Liver (tissue), 9 donors: ENCODE data around the gene MTSS2. TPM values are rescaled to one million over a fixed set of nuclear protein-coding genes. Genes with fewer than 3 reads are reported as not detected.

ENCODE experiments used
- DNase-seq: peaks from one replicate; pipeline ENCODE4 v3.0.0-alpha.2; 2017; ENCODE audit warnings: low spot score
- H3K27ac ChIP-seq, 2 donors: one replicate each; pipeline ENCODE4 v1.7.0; 2013; ENCODE audit warnings: inconsistent platforms in 2 of 2, low read length in 2 of 2, control low read depth in 1 of 2, low read depth in 1 of 2, mild to moderate bottlenecking in 1 of 2
- H3K27me3 ChIP-seq, 4 donors: one replicate each; pipeline versions ENCODE4 v1.6.1 to v1.7.0; 2013; ENCODE audit warnings: low read length in 3 of 4, inconsistent platforms in 1 of 4, mild to moderate bottlenecking in 1 of 4, moderate library complexity in 1 of 4; ENCODE audit not compliant: control insufficient read depth in 4 of 4, insufficient read depth in 4 of 4
- H3K36me3 ChIP-seq, 4 donors: one replicate each; pipeline versions ENCODE4 v1.6.1 to v1.7.0; 2013; ENCODE audit warnings: low read length in 3 of 4, mild to moderate bottlenecking in 3 of 4, low read depth in 1 of 4, moderate library complexity in 1 of 4; ENCODE audit not compliant: control insufficient read depth in 4 of 4, insufficient read depth in 3 of 4
- H3K4me1 ChIP-seq, 4 donors: one replicate each; pipeline versions ENCODE4 v1.6.1 to v1.7.0; 2013; ENCODE audit warnings: low read length in 3 of 4, mild to moderate bottlenecking in 3 of 4, moderate library complexity in 1 of 4; ENCODE audit not compliant: control insufficient read depth in 4 of 4, insufficient read depth in 4 of 4
- H3K4me3 ChIP-seq, 3 donors: one replicate each; pipeline versions ENCODE4 v1.6.1 to v1.7.0; 2013; ENCODE audit warnings: low read length in 3 of 3, control low read depth in 1 of 3, low read depth in 1 of 3, mild to moderate bottlenecking in 1 of 3
- H3K9ac ChIP-seq, 2 donors: one replicate each; pipeline ENCODE4 v1.7.0; 2013; ENCODE audit warnings: low read length in 2 of 2, mild to moderate bottlenecking in 2 of 2, moderate library complexity in 2 of 2, control low read depth in 1 of 2, low read depth in 1 of 2
- H3K9me3 ChIP-seq, 4 donors: one replicate each; pipeline versions ENCODE4 v1.6.1 to v1.7.0; 2013; ENCODE audit warnings: low read length in 3 of 4; ENCODE audit not compliant: control insufficient read depth in 4 of 4
- ATF3 ChIP-seq: IDR thresholded peaks from 2 replicates; pipeline ENCODE4 v1.6.1; 2016; ENCODE audit warnings: antibody characterized with exemption
- EGR1 ChIP-seq, 2 donors: IDR thresholded peaks; 2 replicates each; pipeline ENCODE4 v1.6.1; 2016 to 2018; ENCODE audit warnings: antibody characterized with exemption in 2 of 2, low read depth in 2 of 2
- FOXA1 ChIP-seq: IDR thresholded peaks from 2 replicates; pipeline ENCODE4 v1.6.1; 2016; ENCODE audit warnings: antibody characterized with exemption
- FOXA2 ChIP-seq: IDR thresholded peaks from 2 replicates; pipeline ENCODE4 v1.6.1; 2016; ENCODE audit warnings: antibody characterized with exemption
- GABPA ChIP-seq, 2 donors: IDR thresholded peaks in 1 of 2; conservative IDR thresholded peaks in 1 of 2; 2 replicates each; pipeline ENCODE4 v1.6.1; 2016; ENCODE audit warnings: antibody characterized with exemption in 2 of 2, mild to moderate bottlenecking in 1 of 2, moderate library complexity in 1 of 2
- HNF4A ChIP-seq, 2 donors: conservative IDR thresholded peaks; 2 replicates each; pipeline ENCODE4 v1.6.1; 2016; ENCODE audit warnings: antibody characterized with exemption in 2 of 2, mild to moderate bottlenecking in 2 of 2
- HNF4G ChIP-seq: IDR thresholded peaks from 2 replicates; pipeline ENCODE4 v1.6.1; 2016; ENCODE audit warnings: antibody characterized with exemption
- JUND ChIP-seq, 2 donors: IDR thresholded peaks; 2 replicates each; pipeline ENCODE4 v1.6.1; 2016; ENCODE audit warnings: antibody characterized with exemption in 2 of 2
- NR2F2 ChIP-seq: IDR thresholded peaks from 2 replicates; pipeline ENCODE4 v1.6.1; 2016; ENCODE audit warnings: antibody characterized with exemption
- RAD21 ChIP-seq, 2 donors: IDR thresholded peaks; 2 replicates each; pipeline ENCODE4 v1.6.1; 2016; ENCODE audit warnings: antibody characterized with exemption in 2 of 2, mild to moderate bottlenecking in 2 of 2
- RXRA ChIP-seq, 2 donors: IDR thresholded peaks; 2 replicates each; pipeline ENCODE4 v1.6.1; 2017 to 2018; ENCODE audit warnings: antibody characterized with exemption in 2 of 2, mild to moderate bottlenecking in 1 of 2
- SP1 ChIP-seq: IDR thresholded peaks from 2 replicates; pipeline ENCODE4 v1.6.1; 2018; ENCODE audit warnings: antibody characterized with exemption, mild to moderate bottlenecking
- TAF1 ChIP-seq: conservative IDR thresholded peaks from 2 replicates; pipeline ENCODE4 v1.6.1; 2016; ENCODE audit warnings: antibody characterized with exemption, mild to moderate bottlenecking
- YY1 ChIP-seq: IDR thresholded peaks from 2 replicates; pipeline ENCODE4 v1.6.1; 2016; ENCODE audit warnings: antibody characterized with exemption, mild to moderate bottlenecking
- ZBTB33 ChIP-seq: IDR thresholded peaks from 2 replicates; pipeline ENCODE4 v1.6.1; 2016; ENCODE audit warnings: antibody characterized with exemption
- WGBS: extraction: QIAGEN DNeasy Blood & Tissue Kit; methylation state at CpG from one replicate; pipeline ENCODE4 v1.1.7; 2013; 5-methylcytosine and 5-hydroxymethylcytosine counted together
- polyA plus RNA-seq, 2 donors: library from polyadenylated mRNA; stranded (reverse) in 1 of 2; unstranded in 1 of 2; fragments of 200-250 nt in 1 of 2; fragments of >200 nt in 1 of 2; fragmentation: Nextera tagmentation in 1 of 2; extraction: Ambion mirVana in 1 of 2; gene quantifications; one replicate each; pipeline versions ENCODE4 v1.2.1 to v1.2.3, GENCODE V29; 2013 to 2015
- total RNA-seq, 2 donors: library from RNA; depleted of rRNA; stranded (reverse); fragments of >200 nt; gene quantifications; one replicate each; pipeline ENCODE4 v1.2.3, GENCODE V29; 2014
- TF ChIP-seq, protein P1 (sequence below): IDR thresholded peaks from 2 replicates; pipeline ENCODE4 v1.6.1; 2016; ENCODE audit warnings: antibody characterized with exemption
- TF ChIP-seq, protein P2 (sequence below): fragments of 150-350 bp; IDR thresholded peaks from 2 replicates; pipeline ENCODE4 v1.5.1; 2017; ENCODE audit warnings: improper control_type of control experiment, low read depth, low read length; ENCODE audit not compliant: missing input control
- TF ChIP-seq, protein P3 (sequence below): IDR thresholded peaks from 2 replicates; pipeline ENCODE4 v1.6.1; 2016; ENCODE audit warnings: antibody characterized with exemption, mild to moderate bottlenecking
- donor health status: healthy.
- donor health status: healthy.
- donor health status: healthy.
- donor health status: healthy.
- donor health status: healthy.

MTSS2 gene
- total and polyA plus RNA-seq, 4 donors, result 3.8 to 95.7 (median 35.9) TPM

GRCh38 chr16:70695331-70696070 is 9.6 kb upstream of the MTSS2 start:
- DNase-seq, result peak; percentile 82
- H3K9ac ChIP-seq, result no peak overlapping the region

More at GRCh38 chr16:70695331-70696070, 9.6 kb upstream of the MTSS2 start:
- Histone ChIP-seq H3K27me3 (no peaks in the 10 kb centered on the region), H3K36me3 (peaks cover 0 to 2% (median 1%) of the 10 kb centered on the region in 4 donors), H3K9me3 (no peaks in the 10 kb centered on the region), H3K27ac (peak overlapping the region in 1 of 2 donors; percentile 43), H3K4me1 (peaks cover 6 to 19% (median 14%) of the 10 kb centered on the region in 4 donors), H3K4me3 (no peak overlapping the region)
- 54% methylated on average over 14 of the region's 14 CpGs for WGBS
- TF ChIP-seq, protein P1, sequence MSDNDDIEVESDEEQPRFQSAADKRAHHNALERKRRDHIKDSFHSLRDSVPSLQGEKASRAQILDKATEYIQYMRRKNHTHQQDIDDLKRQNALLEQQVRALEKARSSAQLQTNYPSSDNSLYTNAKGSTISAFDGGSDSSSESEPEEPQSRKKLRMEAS, result no peak
- TF ChIP-seq FOXA1 (no peak), RAD21 (IDR thresholded peaks at IDR 0.05) (peak; percentile 38 to 75), FOXA2 (no peak), NR2F2 (peak; percentile 69), HNF4A (conservative IDR thresholded peaks at IDR 0.05) (peak in 1 of 2 donors; percentile 4), RXRA (IDR thresholded peaks at IDR 0.05) (peak in 1 of 2 donors; percentile 11), GABPA (IDR thresholded peaks at IDR 0.05 in 1 of 2, conservative IDR thresholded peaks at IDR 0.05 in 1 of 2) (no peak), ZBTB33 (no peak), JUND (IDR thresholded peaks at IDR 0.05) (no peak), YY1 (no peak), SP1 (peak; percentile 39), EGR1 (IDR thresholded peaks at IDR 0.05; ENCODE audit: low read depth in 2 of 2) (no peak), ATF3 (no peak), HNF4G (no peak), TAF1 (no peak)
- TF ChIP-seq, protein P2, sequence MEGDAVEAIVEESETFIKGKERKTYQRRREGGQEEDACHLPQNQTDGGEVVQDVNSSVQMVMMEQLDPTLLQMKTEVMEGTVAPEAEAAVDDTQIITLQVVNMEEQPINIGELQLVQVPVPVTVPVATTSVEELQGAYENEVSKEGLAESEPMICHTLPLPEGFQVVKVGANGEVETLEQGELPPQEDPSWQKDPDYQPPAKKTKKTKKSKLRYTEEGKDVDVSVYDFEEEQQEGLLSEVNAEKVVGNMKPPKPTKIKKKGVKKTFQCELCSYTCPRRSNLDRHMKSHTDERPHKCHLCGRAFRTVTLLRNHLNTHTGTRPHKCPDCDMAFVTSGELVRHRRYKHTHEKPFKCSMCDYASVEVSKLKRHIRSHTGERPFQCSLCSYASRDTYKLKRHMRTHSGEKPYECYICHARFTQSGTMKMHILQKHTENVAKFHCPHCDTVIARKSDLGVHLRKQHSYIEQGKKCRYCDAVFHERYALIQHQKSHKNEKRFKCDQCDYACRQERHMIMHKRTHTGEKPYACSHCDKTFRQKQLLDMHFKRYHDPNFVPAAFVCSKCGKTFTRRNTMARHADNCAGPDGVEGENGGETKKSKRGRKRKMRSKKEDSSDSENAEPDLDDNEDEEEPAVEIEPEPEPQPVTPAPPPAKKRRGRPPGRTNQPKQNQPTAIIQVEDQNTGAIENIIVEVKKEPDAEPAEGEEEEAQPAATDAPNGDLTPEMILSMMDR, result peak; percentile 20
- TF ChIP-seq, protein P3, sequence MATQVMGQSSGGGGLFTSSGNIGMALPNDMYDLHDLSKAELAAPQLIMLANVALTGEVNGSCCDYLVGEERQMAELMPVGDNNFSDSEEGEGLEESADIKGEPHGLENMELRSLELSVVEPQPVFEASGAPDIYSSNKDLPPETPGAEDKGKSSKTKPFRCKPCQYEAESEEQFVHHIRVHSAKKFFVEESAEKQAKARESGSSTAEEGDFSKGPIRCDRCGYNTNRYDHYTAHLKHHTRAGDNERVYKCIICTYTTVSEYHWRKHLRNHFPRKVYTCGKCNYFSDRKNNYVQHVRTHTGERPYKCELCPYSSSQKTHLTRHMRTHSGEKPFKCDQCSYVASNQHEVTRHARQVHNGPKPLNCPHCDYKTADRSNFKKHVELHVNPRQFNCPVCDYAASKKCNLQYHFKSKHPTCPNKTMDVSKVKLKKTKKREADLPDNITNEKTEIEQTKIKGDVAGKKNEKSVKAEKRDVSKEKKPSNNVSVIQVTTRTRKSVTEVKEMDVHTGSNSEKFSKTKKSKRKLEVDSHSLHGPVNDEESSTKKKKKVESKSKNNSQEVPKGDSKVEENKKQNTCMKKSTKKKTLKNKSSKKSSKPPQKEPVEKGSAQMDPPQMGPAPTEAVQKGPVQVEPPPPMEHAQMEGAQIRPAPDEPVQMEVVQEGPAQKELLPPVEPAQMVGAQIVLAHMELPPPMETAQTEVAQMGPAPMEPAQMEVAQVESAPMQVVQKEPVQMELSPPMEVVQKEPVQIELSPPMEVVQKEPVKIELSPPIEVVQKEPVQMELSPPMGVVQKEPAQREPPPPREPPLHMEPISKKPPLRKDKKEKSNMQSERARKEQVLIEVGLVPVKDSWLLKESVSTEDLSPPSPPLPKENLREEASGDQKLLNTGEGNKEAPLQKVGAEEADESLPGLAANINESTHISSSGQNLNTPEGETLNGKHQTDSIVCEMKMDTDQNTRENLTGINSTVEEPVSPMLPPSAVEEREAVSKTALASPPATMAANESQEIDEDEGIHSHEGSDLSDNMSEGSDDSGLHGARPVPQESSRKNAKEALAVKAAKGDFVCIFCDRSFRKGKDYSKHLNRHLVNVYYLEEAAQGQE, result no peak
